ENCODE data around the gene GRB2. TPM values are rescaled to one million over a fixed set of nuclear protein-coding genes. Genes with fewer than 3 reads are reported as not detected.

GRB2 gene
- total and polyA plus RNA-seq, 12 donors: 36.0 to 374 (median 114) TPM

GRCh38 chr17:75344666-75345065, 60.8 kb downstream of the GRB2 start:
- H3K9me3 ChIP-seq (replicated peaks in 1 of 3): no peaks in the 10 kb centered on the region
- intact Hi-C loops (cut with DNase I): no loop called here
- no peaks in the 10 kb centered on the region for H3K36me3 ChIP-seq (replicated peaks in 1 of 2)
- peaks cover 7 to 63% of the 10 kb centered on the region in 2 donors for H3K4me1 ChIP-seq (replicated peaks in 1 of 2)
- H3K4me3 ChIP-seq: no peak overlapping the region
- H3K27ac ChIP-seq: no peak overlapping the region
- no peaks in the 10 kb centered on the region for H3K27me3 ChIP-seq
- 79 to 87% (median 85%) methylated on average over 5 of the region's 5 CpGs for WGBS, 4 donors
- TF ChIP-seq POLR2A (IDR thresholded peaks at IDR 0.05): no peak
- TF ChIP-seq, protein P1, sequence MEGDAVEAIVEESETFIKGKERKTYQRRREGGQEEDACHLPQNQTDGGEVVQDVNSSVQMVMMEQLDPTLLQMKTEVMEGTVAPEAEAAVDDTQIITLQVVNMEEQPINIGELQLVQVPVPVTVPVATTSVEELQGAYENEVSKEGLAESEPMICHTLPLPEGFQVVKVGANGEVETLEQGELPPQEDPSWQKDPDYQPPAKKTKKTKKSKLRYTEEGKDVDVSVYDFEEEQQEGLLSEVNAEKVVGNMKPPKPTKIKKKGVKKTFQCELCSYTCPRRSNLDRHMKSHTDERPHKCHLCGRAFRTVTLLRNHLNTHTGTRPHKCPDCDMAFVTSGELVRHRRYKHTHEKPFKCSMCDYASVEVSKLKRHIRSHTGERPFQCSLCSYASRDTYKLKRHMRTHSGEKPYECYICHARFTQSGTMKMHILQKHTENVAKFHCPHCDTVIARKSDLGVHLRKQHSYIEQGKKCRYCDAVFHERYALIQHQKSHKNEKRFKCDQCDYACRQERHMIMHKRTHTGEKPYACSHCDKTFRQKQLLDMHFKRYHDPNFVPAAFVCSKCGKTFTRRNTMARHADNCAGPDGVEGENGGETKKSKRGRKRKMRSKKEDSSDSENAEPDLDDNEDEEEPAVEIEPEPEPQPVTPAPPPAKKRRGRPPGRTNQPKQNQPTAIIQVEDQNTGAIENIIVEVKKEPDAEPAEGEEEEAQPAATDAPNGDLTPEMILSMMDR (IDR thresholded peaks at IDR 0.05): no peak
- peak in 1 of 7 donors; percentile 39 for DNase-seq

- DNase-seq: peak in 1 of 7 donors; percentile 47
- peaks cover 7 to 63% of the 10 kb centered on the region in 2 donors for H3K4me1 ChIP-seq (replicated peaks in 1 of 2)
- H3K36me3 ChIP-seq (replicated peaks in 1 of 2): no peaks in the 10 kb centered on the region
- H3K27ac ChIP-seq: peak overlapping the region in 1 of 5 donors; percentile 1
- intact Hi-C loops (cut with DNase I): no loop called here
- H3K9me3 ChIP-seq (replicated peaks in 1 of 3): no peaks in the 10 kb centered on the region
- 34 to 57% (median 46%) methylated on average over 3 of the region's 3 CpGs for WGBS, 4 donors
- TF ChIP-seq, protein P1 (IDR thresholded peaks at IDR 0.05): no peak
- TF ChIP-seq POLR2A (IDR thresholded peaks at IDR 0.05): no peak
- H3K27me3 ChIP-seq: no peaks in the 10 kb centered on the region
- H3K4me3 ChIP-seq: no peak overlapping the region
These were observed 62.5 kb downstream of the GRB2 start for GRCh38 chr17:75342996-75343395.

DNA sequence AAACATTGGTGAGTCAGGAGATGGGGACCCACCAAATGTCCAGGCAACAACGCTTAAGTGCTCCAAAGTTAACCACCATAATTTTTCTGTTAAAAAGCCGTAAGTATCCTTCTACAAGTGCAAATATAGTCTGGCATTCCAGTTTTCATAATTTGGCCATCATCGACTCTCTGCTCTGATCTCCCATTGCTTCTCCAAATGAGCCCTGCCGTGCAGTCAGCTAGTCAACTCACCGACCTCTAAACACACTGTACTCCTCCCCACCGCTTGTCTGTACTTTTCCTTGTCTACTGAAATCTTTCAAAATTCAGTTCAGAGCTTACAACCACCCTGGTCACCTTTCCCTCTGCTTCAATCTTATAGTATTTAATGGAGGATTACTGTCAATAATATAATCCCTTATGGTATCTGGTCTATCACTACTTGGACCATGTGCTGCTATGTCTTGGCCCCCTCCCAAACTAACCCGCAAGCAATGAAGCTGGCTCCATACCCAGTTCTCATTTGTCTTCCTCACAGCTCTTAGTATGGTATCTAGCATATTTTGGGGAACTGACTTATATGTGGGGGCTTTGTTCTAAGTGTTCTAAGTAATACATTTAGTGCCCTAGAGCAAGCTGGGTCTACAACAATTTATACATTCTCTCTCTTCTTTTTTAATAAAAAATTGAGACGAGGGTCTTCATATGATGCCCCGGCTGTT, 63.5 kb downstream of the GRB2 start:
- Histone ChIP-seq H3K4me3 (no peak overlapping the region), H3K27ac (no peak overlapping the region), H3K36me3 (replicated peaks in 1 of 2) (no peaks in the 10 kb centered on the region), H3K4me1 (replicated peaks in 1 of 2) (peaks cover 7 to 52% of the 10 kb centered on the region in 2 donors), H3K27me3 (no peaks in the 10 kb centered on the region), H3K9me3 (replicated peaks in 1 of 3) (no peaks in the 10 kb centered on the region)
- WGBS, 4 donors: 80 to 88% (median 84%) methylated on average over 9 of the region's 9 CpGs
- no peak for TF ChIP-seq POLR2A (IDR thresholded peaks at IDR 0.05)
- TF ChIP-seq, protein P1 (IDR thresholded peaks at IDR 0.05): no peak
- DNase-seq: peak in 1 of 7 donors; percentile 35
- intact Hi-C loops (cut with DNase I): no loop called here

DNA sequence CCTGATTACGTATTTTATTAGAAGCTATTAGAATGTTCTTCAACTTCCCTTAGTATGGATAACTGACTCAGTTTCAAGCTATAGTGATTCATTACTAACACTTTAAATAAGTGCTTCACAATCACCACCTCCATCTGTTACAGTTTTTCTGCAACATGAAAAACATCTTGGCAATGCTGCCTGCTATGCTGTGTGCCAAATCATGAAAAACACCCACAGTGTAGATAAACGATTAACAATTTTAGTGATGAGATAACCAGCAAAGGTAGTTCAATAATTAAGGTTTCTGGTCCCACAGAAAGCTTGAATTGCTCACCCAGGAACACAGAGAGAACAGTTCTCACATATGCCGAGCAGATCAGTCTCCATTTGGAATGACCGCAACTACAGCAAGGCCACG, 64.8 kb downstream of the GRB2 start:
- no peaks in the 10 kb centered on the region for H3K9me3 ChIP-seq (replicated peaks in 1 of 3)
- intact Hi-C loops (cut with DNase I): no loop called here
- no peaks in the 10 kb centered on the region for H3K27me3 ChIP-seq
- no peak overlapping the region for H3K4me3 ChIP-seq
- no peaks in the 10 kb centered on the region for H3K36me3 ChIP-seq (replicated peaks in 1 of 2)
- DNase-seq: no peak
- H3K27ac ChIP-seq: no peak overlapping the region
- WGBS, 4 donors: 75 to 83% (median 81%) methylated on average over 4 to 5 of the region's 5 CpGs
- peaks cover 7 to 48% of the 10 kb centered on the region in 2 donors for H3K4me1 ChIP-seq (replicated peaks in 1 of 2)
- TF ChIP-seq, protein P1 (IDR thresholded peaks at IDR 0.05): no peak
- no peak for TF ChIP-seq POLR2A (IDR thresholded peaks at IDR 0.05)
